OCI-LY7 (cell line): ENCODE data around the gene EWSR1. TPM values are rescaled to one million over a fixed set of nuclear protein-coding genes. Genes with fewer than 3 reads are reported as not detected.

ENCODE experiments used
- BruUV-seq: library from RNA; stranded (reverse); fragments of 400-500 nt; replicated peaks from 2 replicates; lab custom pipeline; 2021; lab: Mats Ljungman, UMichigan
- CTCF ChIA-PET: fragments of 300-600 bp; sonication (Branson Sonifier 250); formaldehyde crosslinking; loops from one replicate; lab custom pipeline; 2022; ENCODE audit warnings: antibody characterized with exemption; ENCODE audit not compliant: unreplicated experiment; lab: Charles Lee
- POLR2A ChIA-PET: fragments of 300-600 bp; sonication (Branson Sonifier 250); formaldehyde crosslinking; loops from one replicate; lab custom pipeline; 2022; ENCODE audit warnings: antibody characterized with exemption; lab: Charles Lee
- DNase-seq: peaks from one replicate; pipeline ENCODE4 v3.0.0-alpha.2; 2015; ENCODE audit warnings: low spot score
- H2AFZ ChIP-seq: fragments of 200-600 bp; sonication (generic), shearing (Covaris generic); 2 replicates; pipeline ENCODE4 v1.6.1; 2014; ENCODE audit warnings: mild to moderate bottlenecking, antibody characterized with exemption, low read length, moderate library complexity
- H3K27ac ChIP-seq: fragments of 200-600 bp; sonication (generic); 2 replicates; pipeline ENCODE4 v1.5.1; 2014; ENCODE audit warnings: mixed run types, low read depth, mild to moderate bottlenecking, moderate library complexity, low read length, inconsistent platforms; ENCODE audit not compliant: poor library complexity, severe bottlenecking
- H3K36me3 ChIP-seq: fragments of 200-600 bp; sonication (generic); 2 replicates; pipeline ENCODE4 v1.6.1; 2014; ENCODE audit warnings: mild to moderate bottlenecking, antibody characterized with exemption, low read length, moderate library complexity, mixed read lengths; ENCODE audit not compliant: insufficient read depth
- H3K4me1 ChIP-seq: fragments of 200-600 bp; sonication (generic); 2 replicates; pipeline ENCODE4 v1.5.1; 2014; ENCODE audit warnings: mild to moderate bottlenecking, low read length; ENCODE audit not compliant: insufficient read depth, poor library complexity, severe bottlenecking
- H3K4me2 ChIP-seq: fragments of 200-600 bp; sonication (generic); 2 replicates; pipeline ENCODE4 v1.6.1; 2014; ENCODE audit warnings: mild to moderate bottlenecking, low read length
- H3K4me3 ChIP-seq: fragments of 200-600 bp; sonication (generic); 2 replicates; pipeline ENCODE4 v1.5.1; 2014; ENCODE audit warnings: mild to moderate bottlenecking, low read depth, low read length; ENCODE audit not compliant: poor library complexity, severe bottlenecking
- H3K79me2 ChIP-seq: fragments of 200-600 bp; sonication (generic); 2 replicates; pipeline ENCODE4 v1.6.1; 2016; ENCODE audit warnings: low read depth, mild to moderate bottlenecking, low read length, moderate library complexity, mixed read lengths; ENCODE audit not compliant: insufficient read depth
- H3K9me2 ChIP-seq: fragments of 200-600 bp; sonication (generic); 2 replicates; pipeline ENCODE4 v1.6.1; 2016; ENCODE audit warnings: mild to moderate bottlenecking, low read length, mixed read lengths; ENCODE audit not compliant: insufficient read depth
- H3K9me3 ChIP-seq: fragments of 200-600 bp; sonication (generic); 2 replicates; pipeline ENCODE4 v1.6.1; 2014; ENCODE audit warnings: mild to moderate bottlenecking, mixed run types, low read length, mixed read lengths
- H4K20me1 ChIP-seq: fragments of 200-600 bp; sonication (generic); 2 replicates; pipeline ENCODE4 v1.6.1; 2014; ENCODE audit warnings: mild to moderate bottlenecking, antibody characterized with exemption, low read length, moderate library complexity, mixed read lengths; ENCODE audit not compliant: insufficient read depth
- CTCF ChIP-seq: fragments of 200-600 bp; sonication (generic); conservative IDR thresholded peaks from 2 replicates; pipeline ENCODE4 v1.5.1; 2014; ENCODE audit warnings: mild to moderate bottlenecking, antibody characterized with exemption, low read length, moderate library complexity, mixed read lengths
- EZH2phosphoT487 ChIP-seq: fragments of 200-600 bp; sonication (generic); IDR thresholded peaks from 2 replicates; pipeline ENCODE4 v1.6.1; 2018; ENCODE audit warnings: low read depth, borderline replicate concordance, mild to moderate bottlenecking, mixed run types, antibody characterized with exemption, low read length, moderate library complexity, mixed read lengths
- intact Hi-C: fragments of 100-400 bp; cut with micrococcal nuclease; formaldehyde crosslinking; loops from one replicate; pipeline ENCODE4 v1.10.0; 2022; ENCODE audit not compliant: unreplicated experiment
- total RNA-seq, 2 experiments: library from RNA; depleted of rRNA in 1 of 2; stranded (reverse); fragments of >200 nt in 1 of 2; shearing (Covaris generic) in 1 of 2; gene quantifications; 2 replicates each; pipeline ENCODE4 v1.2.3, GENCODE V29; 2014 to 2022

Gene EWSR1
- total RNA-seq, 2 experiments from 2014 or later: 270 to 333 TPM

DNA sequence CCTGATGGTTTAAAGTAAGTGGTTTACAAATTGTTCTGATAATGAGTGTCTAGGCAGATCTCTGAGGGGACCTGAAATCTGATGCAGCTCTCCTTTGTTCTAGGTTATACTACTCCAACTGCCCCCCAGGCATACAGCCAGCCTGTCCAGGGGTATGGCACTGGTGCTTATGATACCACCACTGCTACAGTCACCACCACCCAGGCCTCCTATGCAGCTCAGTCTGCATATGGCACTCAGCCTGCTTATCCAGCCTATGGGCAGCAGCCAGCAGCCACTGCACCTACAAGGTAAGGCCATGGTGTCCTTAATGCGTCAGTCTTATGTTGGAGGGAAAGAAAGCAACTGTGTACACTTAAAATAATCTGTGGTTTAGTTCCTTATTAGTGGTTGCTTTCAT, 9.9 kb downstream of the EWSR1 start:
- Histone ChIP-seq H3K79me2 (peaks cover 68% of the 10 kb centered on the region), H2AFZ (no peak overlapping the region), H3K4me1 (no peaks in the 10 kb centered on the region), H4K20me1 (peaks cover 44% of the 10 kb centered on the region), H3K27ac (no peak overlapping the region), H3K9me3 (no peaks in the 10 kb centered on the region), H3K9me2 (no peaks in the 10 kb centered on the region), H3K36me3 (peaks cover 98% of the 10 kb centered on the region), H3K4me3 (no peak overlapping the region), H3K4me2 (no peak overlapping the region)
- ChIA-PET POLR2A (interaction anchor here (0.8 kb wide), 1 partner anchor 9 kb away, joined by 3 read pairs; no protein-coding TSS in a partner anchor), CTCF (no interaction called here)
- no TSS peak for BruUV-seq
- TF ChIP-seq EZH2phosphoT487 (no peak), CTCF (no peak)
- no peak for DNase-seq
- intact Hi-C loops: no loop called here

DNA sequence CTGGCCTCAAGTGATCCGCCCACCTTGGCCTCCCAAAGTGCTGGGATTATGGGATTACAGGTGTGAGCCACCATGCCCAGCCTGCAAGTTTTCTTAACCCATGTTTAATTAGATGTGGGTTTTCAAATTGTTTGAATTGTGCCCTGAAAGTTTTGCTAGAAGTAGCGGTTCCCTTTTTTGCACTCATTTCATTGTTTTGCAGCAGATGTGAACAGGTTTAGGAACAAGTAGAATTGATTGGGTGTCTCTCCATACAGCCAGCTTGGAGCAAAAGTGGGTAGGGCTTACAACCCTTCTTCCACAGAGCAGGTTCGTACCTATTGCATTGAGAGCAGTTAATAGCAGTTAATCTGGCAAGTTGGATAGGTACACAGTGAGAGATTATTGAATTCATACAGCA, 16.1 kb downstream of the EWSR1 start:
- Histone ChIP-seq H3K36me3 (peaks cover 98% of the 10 kb centered on the region), H3K9me2 (no peaks in the 10 kb centered on the region), H3K79me2 (peaks cover 6% of the 10 kb centered on the region), H3K4me1 (no peaks in the 10 kb centered on the region), H3K4me3 (no peak overlapping the region), H3K27ac (no peak overlapping the region), H4K20me1 (peaks cover 7% of the 10 kb centered on the region; the same call in 1 of the 2 replicates), H2AFZ (no peak overlapping the region), H3K4me2 (no peak overlapping the region), H3K9me3 (no peaks in the 10 kb centered on the region)
- ChIA-PET CTCF (no interaction called here), POLR2A (no interaction called here)
- BruUV-seq: no TSS peak
- no peak for TF ChIP-seq EZH2phosphoT487
- no peak for TF ChIP-seq CTCF
- intact Hi-C loops: no loop called here
- DNase-seq: no peak

- ChIA-PET POLR2A (no interaction called here), CTCF (interaction anchor here (1.1 kb wide), 1 partner anchor 21 kb away, joined by 3 read pairs; the partner anchor contains the start of genes EWSR1 and RHBDD3)
- Histone ChIP-seq H3K4me3 (no peak overlapping the region), H3K27ac (no peak overlapping the region), H4K20me1 (no peaks in the 10 kb centered on the region), H2AFZ (no peak overlapping the region), H3K9me2 (no peaks in the 10 kb centered on the region), H3K4me1 (no peaks in the 10 kb centered on the region), H3K4me2 (no peak overlapping the region), H3K9me3 (no peaks in the 10 kb centered on the region), H3K79me2 (peaks cover 7% of the 10 kb centered on the region), H3K36me3 (peaks cover 100% of the 10 kb centered on the region)
- BruUV-seq: TSS peak; percentile 26
- intact Hi-C loops: loop anchor here (2.0 kb wide), 1 partner anchor 14 kb away; no protein-coding TSS in a partner anchor
- DNase-seq: no peak
- TF ChIP-seq EZH2phosphoT487 (no peak), CTCF (no peak)
Measured at GRCh38 chr22:29288837-29289236, 20.8 kb downstream of the EWSR1 start.
